SW 1271 (cell line): ENCODE measurements around the gene SLC35D1.
"Not testable (repeated sequence)": the region's sequence is repeated elsewhere in the genome, so short reads cannot be mapped to it uniquely, and the experiment has no call there.

ENCODE experiments used
- DNase-seq, 2 experiments: peaks; one replicate each; lab custom pipeline; 2025; lab: John Stamatoyannopoulos, UW

The SLC35D1 gene

GRCh38 chr1:67053785-67054772 lies at the start of gene SLC35D1:
Gene SLC35D1, minus strand, starts transcription at chr1:67054148. Its CDS starts 135 bp downstream, at chr1:67054013.
- DNase-seq: peak; percentile 26 to 63

- DNase-seq: no peak
Observed at GRCh38 chr1:67103548-67103947, 49.6 kb upstream of the SLC35D1 start.

- DNase-seq: no peak
Observed at GRCh38 chr1:67100833-67101232, 46.9 kb upstream of the SLC35D1 start.

GRCh38 chr1:67097305-67097704 lies 43.4 kb upstream of the SLC35D1 start:
- DNase-seq: no peak

- DNase-seq: no peak
Observed at GRCh38 chr1:67094191-67094590, 40.2 kb upstream of the SLC35D1 start.

GRCh38 chr1:67089685-67090208 lies 35.8 kb upstream of the SLC35D1 start:
- DNase-seq: no peak

GRCh38 chr1:67088440-67088839 lies 34.5 kb upstream of the SLC35D1 start:
- no peak for DNase-seq

GRCh38 chr1:67085326-67085725 lies 31.4 kb upstream of the SLC35D1 start:
- DNase-seq: no peak

- DNase-seq: no peak
Observed at GRCh38 chr1:67084765-67085318, 30.9 kb upstream of the SLC35D1 start.

GRCh38 chr1:67078291-67078690 lies 24.3 kb upstream of the SLC35D1 start:
- no peak for DNase-seq

GRCh38 chr1:67077593-67077992 lies 23.6 kb upstream of the SLC35D1 start:
- no peak for DNase-seq

GRCh38 chr1:67072749-67073148 lies 18.8 kb upstream of the SLC35D1 start:
- DNase-seq: no peak

GRCh38 chr1:67067655-67068054 lies 13.7 kb upstream of the SLC35D1 start:
- DNase-seq: not testable (repeated sequence)

- DNase-seq: no peak
Observed at GRCh38 chr1:67062412-67062811, 8.5 kb upstream of the SLC35D1 start.

- no peak for DNase-seq
Observed at GRCh38 chr1:67061266-67061665, 7.3 kb upstream of the SLC35D1 start.

GRCh38 chr1:67060811-67061218 lies 6.9 kb upstream of the SLC35D1 start:
- DNase-seq: peak; percentile 76 to 89

GRCh38 chr1:67059346-67059745 lies 5.4 kb upstream of the SLC35D1 start:
- DNase-seq: no peak

- DNase-seq: no peak
Observed at GRCh38 chr1:67058761-67059160, 4.8 kb upstream of the SLC35D1 start.

GRCh38 chr1:67058242-67058641 lies 4.3 kb upstream of the SLC35D1 start:
- no peak for DNase-seq

- no peak for DNase-seq
Observed at GRCh38 chr1:67053535-67053784, 488 bp downstream of the SLC35D1 start.

- DNase-seq: peak in 1 of 2 experiments; percentile 6
Observed at GRCh38 chr1:67052741-67053534, 1.0 kb downstream of the SLC35D1 start.

GRCh38 chr1:67051196-67051595 lies 2.8 kb downstream of the SLC35D1 start:
- no peak for DNase-seq
